GM19463 (cell line): ENCODE data around the gene LAMA4.

Experiments used
- ATAC-seq: cut with Tn5 transposase; IDR thresholded peaks from one replicate; pipeline ENCODE4 v1.9.1; 2021; ENCODE audit warnings: mild to moderate bottlenecking, moderate library complexity; ENCODE audit not compliant: unreplicated experiment

LAMA4 gene

GRCh38 chr6:112191509-112192020 lies 62.8 kb downstream of the LAMA4 start:
- no peak for ATAC-seq

GRCh38 chr6:112190164-112190563 lies 64.2 kb downstream of the LAMA4 start:
- ATAC-seq: no peak

GRCh38 chr6:112189494-112189893 lies 64.9 kb downstream of the LAMA4 start:
- ATAC-seq: no peak

- no peak for ATAC-seq
These were observed 65.5 kb downstream of the LAMA4 start for GRCh38 chr6:112188906-112189305.

GRCh38 chr6:112187736-112188135 lies 66.6 kb downstream of the LAMA4 start:
- ATAC-seq: no peak

GRCh38 chr6:112184951-112185350 lies 69.4 kb downstream of the LAMA4 start:
- ATAC-seq: no peak

- no peak for ATAC-seq
These were observed 71.1 kb downstream of the LAMA4 start for GRCh38 chr6:112183271-112183671.

GRCh38 chr6:112181130-112181529 lies 73.2 kb downstream of the LAMA4 start:
- ATAC-seq: no peak

GRCh38 chr6:112180095-112180820 lies 74.1 kb downstream of the LAMA4 start:
- peak; percentile 79 for ATAC-seq

GRCh38 chr6:112179631-112180030 lies 74.7 kb downstream of the LAMA4 start:
- ATAC-seq: no peak

GRCh38 chr6:112178846-112179245 lies 75.5 kb downstream of the LAMA4 start:
- ATAC-seq: no peak

GRCh38 chr6:112177092-112177491 lies 77.3 kb downstream of the LAMA4 start:
- ATAC-seq: no peak

GRCh38 chr6:112176175-112176574 lies 78.2 kb downstream of the LAMA4 start:
- no peak for ATAC-seq

GRCh38 chr6:112173221-112173804 lies 81.1 kb downstream of the LAMA4 start:
- no peak for ATAC-seq

GRCh38 chr6:112172540-112172939 lies 81.8 kb downstream of the LAMA4 start:
- no peak for ATAC-seq

- ATAC-seq: no peak
These were observed 84.8 kb downstream of the LAMA4 start for GRCh38 chr6:112169541-112169940.

GRCh38 chr6:112163295-112164257 lies 90.8 kb downstream of the LAMA4 start:
- ATAC-seq: peak; percentile 100

- no peak for ATAC-seq
These were observed 93.6 kb downstream of the LAMA4 start for GRCh38 chr6:112160745-112161144.

GRCh38 chr6:112156668-112157067 lies 97.7 kb downstream of the LAMA4 start:
- ATAC-seq: no peak

GRCh38 chr6:112155886-112156285 lies 98.5 kb downstream of the LAMA4 start:
- no peak for ATAC-seq

- ATAC-seq: no peak
These were observed 99.7 kb downstream of the LAMA4 start for GRCh38 chr6:112154711-112155110.
